HG03025 (cell line): ENCODE data around the gene RNF166.

Experiments used
- ATAC-seq: cut with Tn5 transposase; IDR thresholded peaks from one replicate; pipeline ENCODE4 v1.9.1; 2021; ENCODE audit warnings: mild to moderate bottlenecking, moderate library complexity; ENCODE audit not compliant: unreplicated experiment, low FRiP score

Gene RNF166

GRCh38 chr16:88739977-88740726, 33.9 kb upstream of the RNF166 start:
- no peak for ATAC-seq

GRCh38 chr16:88739139-88739976, 33.1 kb upstream of the RNF166 start:
- no peak for ATAC-seq

- ATAC-seq = no peak
These were observed 32.2 kb upstream of the RNF166 start for GRCh38 chr16:88738151-88739084.

- ATAC-seq = no peak
These were observed 31.3 kb upstream of the RNF166 start for GRCh38 chr16:88737298-88738150.

GRCh38 chr16:88736496-88736895, 30.3 kb upstream of the RNF166 start:
- no peak for ATAC-seq

GRCh38 chr16:88736088-88736487, 29.9 kb upstream of the RNF166 start:
- ATAC-seq = no peak

- ATAC-seq = no peak
These were observed 29.4 kb upstream of the RNF166 start for GRCh38 chr16:88735616-88736015.

GRCh38 chr16:88735121-88735520, 28.9 kb upstream of the RNF166 start:
- ATAC-seq = no peak

- no peak for ATAC-seq
These were observed 28.1 kb upstream of the RNF166 start for GRCh38 chr16:88734361-88734728.

GRCh38 chr16:88733630-88734360, 27.6 kb upstream of the RNF166 start:
- ATAC-seq = no peak

GRCh38 chr16:88732961-88733294, 26.7 kb upstream of the RNF166 start:
- ATAC-seq = no peak

GRCh38 chr16:88732172-88732960, 26.2 kb upstream of the RNF166 start:
- no peak for ATAC-seq

- ATAC-seq = no peak
These were observed 25.5 kb upstream of the RNF166 start for GRCh38 chr16:88731699-88732098.

- no peak for ATAC-seq
These were observed 24.7 kb upstream of the RNF166 start for GRCh38 chr16:88730632-88731607.

- no peak for ATAC-seq
These were observed 21.7 kb upstream of the RNF166 start for GRCh38 chr16:88727871-88728270.

- ATAC-seq = no peak
These were observed 20.8 kb upstream of the RNF166 start for GRCh38 chr16:88726981-88727380.

GRCh38 chr16:88726408-88726749, 20.2 kb upstream of the RNF166 start:
- no peak for ATAC-seq
